GM13976 (cell line): ENCODE data around the gene COX7A1.

Source experiments
- DNase-seq: peaks from one replicate; pipeline ENCODE4 v3.0.0; 2012; ENCODE audit warnings: low spot score
- in situ Hi-C: fragments of 300-500 bp; cut with MboI; formaldehyde crosslinking; loops from one replicate; pipeline ENCODE4 v1.12.0; 2022; ENCODE audit warnings: low sequenced_read_pairs, mixed read lengths, inconsistent platforms; ENCODE audit not compliant: unreplicated experiment
- TF ChIP-seq, protein P1 (sequence below): IDR thresholded peaks from 2 replicates; pipeline ENCODE4 v1.5.1; 2012; ENCODE audit warnings: borderline replicate concordance, mild to moderate bottlenecking; ENCODE audit not compliant: insufficient read depth; ENCODE audit errors: extremely low read depth, missing control alignments, control extremely low read depth

The COX7A1 gene

DNA sequence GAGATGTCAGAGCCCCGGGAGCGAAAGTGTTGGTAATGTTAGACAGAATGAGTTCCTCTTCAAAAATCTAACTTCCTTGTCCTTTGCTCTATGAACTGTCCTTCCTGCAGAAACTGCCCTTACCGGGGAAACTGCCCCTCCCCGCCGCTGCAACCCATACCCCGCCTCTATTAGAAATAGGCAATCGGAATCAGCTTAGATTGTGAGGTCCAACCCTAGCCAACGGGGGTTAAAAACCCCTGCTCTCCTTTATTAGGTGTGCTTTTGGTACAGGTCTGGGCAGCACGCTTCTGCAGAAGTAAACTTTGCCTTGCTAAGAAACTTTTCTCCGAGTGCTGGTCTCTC is 23.9 kb downstream of the COX7A1 start:
- in situ Hi-C loops: no loop called here
- DNase-seq: no peak
- TF ChIP-seq, protein P1, sequence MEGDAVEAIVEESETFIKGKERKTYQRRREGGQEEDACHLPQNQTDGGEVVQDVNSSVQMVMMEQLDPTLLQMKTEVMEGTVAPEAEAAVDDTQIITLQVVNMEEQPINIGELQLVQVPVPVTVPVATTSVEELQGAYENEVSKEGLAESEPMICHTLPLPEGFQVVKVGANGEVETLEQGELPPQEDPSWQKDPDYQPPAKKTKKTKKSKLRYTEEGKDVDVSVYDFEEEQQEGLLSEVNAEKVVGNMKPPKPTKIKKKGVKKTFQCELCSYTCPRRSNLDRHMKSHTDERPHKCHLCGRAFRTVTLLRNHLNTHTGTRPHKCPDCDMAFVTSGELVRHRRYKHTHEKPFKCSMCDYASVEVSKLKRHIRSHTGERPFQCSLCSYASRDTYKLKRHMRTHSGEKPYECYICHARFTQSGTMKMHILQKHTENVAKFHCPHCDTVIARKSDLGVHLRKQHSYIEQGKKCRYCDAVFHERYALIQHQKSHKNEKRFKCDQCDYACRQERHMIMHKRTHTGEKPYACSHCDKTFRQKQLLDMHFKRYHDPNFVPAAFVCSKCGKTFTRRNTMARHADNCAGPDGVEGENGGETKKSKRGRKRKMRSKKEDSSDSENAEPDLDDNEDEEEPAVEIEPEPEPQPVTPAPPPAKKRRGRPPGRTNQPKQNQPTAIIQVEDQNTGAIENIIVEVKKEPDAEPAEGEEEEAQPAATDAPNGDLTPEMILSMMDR: no peak

DNA sequence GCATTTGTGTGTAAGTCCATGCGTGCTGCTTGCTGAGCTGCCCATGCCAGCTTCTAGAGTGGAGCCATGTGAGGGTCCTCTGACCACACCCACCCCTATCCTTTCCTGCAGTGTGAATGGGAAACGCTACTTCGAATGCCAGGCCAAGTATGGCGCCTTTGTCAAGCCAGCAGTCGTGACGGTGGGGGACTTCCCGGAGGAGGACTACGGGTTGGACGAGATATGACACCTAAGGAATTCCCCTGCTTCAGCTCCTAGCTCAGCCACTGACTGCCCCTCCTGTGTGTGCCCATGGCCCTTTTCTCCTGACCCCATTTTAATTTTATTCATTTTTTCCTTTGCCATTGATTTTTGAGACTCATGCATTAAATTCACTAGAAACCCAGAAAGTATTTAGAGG is 26.7 kb downstream of the COX7A1 start:
- peak; percentile 67 for DNase-seq
- in situ Hi-C loops: no loop called here
- TF ChIP-seq, protein P1: no peak

DNA sequence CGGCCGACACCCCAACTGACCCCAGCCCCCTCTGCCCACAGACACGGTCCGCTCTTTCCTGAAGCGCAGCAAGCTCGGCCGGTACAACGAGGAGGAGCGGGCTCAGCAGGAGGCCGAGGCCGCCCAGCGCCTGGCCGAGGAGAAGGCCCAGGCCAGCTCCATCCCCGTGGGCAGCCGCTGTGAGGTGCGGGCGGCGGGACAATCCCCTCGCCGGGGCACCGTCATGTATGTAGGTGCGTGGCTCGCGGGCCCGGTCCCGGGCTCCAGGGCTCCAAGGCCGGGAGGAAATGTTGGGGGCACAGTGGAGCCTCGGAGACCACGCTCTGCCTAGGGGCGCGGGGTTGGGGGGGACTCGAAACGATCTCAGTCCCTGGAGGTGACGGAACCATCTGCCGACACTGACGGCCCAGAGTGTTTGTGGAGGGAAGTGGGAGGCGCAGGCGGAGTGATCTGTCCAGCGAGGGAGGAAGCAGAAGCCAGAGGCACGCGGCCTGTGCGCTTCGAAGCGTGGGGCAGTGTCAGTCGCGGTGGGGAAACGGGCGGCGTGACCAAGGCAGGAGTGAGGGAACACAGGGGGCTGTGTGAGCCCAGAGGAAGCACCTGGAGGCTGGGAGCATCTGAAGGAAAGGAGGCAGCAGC is 30.6 kb downstream of the COX7A1 start:
- peak; percentile 9 for DNase-seq
- TF ChIP-seq, protein P1: no peak
- in situ Hi-C loops: no loop called here

DNA sequence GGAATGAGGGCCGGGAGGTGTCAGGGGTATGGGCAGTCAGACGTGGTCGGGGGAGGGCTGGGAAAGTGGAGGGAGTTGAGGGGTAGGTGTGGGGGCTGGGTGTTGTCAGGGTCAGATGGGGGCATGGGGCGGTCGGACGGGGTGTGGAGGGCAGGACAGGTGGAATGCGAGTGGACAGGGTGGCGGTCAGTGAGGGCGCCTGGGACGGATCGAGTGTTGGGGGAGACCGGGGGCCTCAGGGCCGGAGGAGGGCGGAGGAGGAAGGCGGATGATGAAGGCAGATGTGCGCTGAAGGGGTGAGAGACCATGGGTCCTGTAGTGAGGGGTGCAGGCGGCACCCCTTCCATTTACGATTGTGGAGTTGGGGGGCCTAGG is 31.3 kb downstream of the COX7A1 start:
- in situ Hi-C loops: no loop called here

DNA sequence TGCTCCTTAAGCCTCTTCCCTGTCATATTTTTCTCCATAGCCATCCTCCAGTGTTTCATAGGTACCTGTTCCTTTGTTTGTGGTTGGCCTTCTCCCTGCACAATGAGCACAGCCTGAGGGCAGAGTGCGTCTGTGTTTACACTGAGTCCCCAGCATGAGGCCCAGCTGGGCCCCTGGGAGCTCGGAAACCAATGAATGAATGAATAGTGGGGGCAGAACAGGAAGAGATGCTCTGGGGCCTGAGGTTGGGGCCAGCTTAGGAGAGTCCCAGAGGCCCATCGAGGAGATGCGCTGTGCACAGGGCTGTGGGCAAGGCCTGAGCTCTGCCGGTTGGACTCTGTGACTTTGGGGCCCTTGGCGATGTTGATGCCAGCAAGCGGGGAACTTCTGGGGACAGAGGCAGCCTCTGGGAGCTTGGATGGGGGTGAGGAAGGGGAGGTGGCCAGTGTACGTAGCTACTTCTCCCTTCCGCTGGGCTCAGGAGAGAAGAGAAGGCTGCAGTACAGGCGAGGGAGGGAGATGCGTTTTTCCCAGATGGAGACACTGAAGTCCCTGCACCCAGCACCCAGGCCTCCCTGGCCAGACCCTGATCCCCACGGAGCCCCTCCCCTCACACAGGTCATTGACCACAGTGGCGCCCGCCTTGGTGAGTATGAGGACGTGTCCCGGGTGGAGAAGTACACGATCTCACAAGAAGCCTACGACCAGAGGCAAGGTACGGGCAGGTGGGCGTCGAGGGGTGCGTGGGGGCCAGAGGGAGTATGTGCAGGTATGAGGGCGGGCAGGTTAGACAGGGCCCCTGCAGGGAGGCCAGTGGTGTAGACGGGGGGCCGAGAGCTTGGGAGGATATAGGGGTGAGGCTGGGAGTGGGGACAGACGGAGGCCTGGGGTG is 31.9 kb downstream of the COX7A1 start:
- in situ Hi-C loops: no loop called here
- TF ChIP-seq, protein P1: no peak
- peak; percentile 15 for DNase-seq

More for the DNA sequence above, 31.3 kb downstream of the COX7A1 start:
- TF ChIP-seq, protein P1: no peak
- peak; percentile 9 for DNase-seq

DNA sequence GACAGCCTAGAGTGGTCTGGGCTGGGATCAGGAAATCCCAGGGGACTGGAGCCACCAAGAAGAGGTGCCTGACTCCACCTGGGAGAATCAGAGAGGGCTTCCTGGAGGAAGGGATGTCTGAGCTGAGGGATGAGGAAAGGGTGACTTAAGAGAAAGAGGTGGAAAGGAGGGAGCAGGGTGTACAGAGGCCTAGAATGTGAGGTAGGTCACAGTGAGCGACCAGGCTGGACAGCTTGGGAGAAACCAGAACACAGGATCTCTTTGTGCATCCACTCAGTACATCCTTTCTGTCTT is 36.0 kb downstream of the COX7A1 start:
- in situ Hi-C loops: no loop called here
- DNase-seq: no peak
- TF ChIP-seq, protein P1: no peak
